ENCODE measurements around the gene TRIB2.
A peak's percentile ranks its signal among the peaks of the same experiment; 100 is the strongest.

TRIB2 gene

GRCh38 chr2:12700989-12701388 is 15.7 kb upstream of the TRIB2 start:
- DNase-seq: no peak

- no peak for DNase-seq
Measured at GRCh38 chr2:12701786-12702167, 15.0 kb upstream of the TRIB2 start.

- DNase-seq: no peak
Measured at GRCh38 chr2:12702168-12703121, 14.3 kb upstream of the TRIB2 start.

- DNase-seq: no peak
Measured at GRCh38 chr2:12704378-12704777, 12.4 kb upstream of the TRIB2 start.

GRCh38 chr2:12705230-12705629 is 11.5 kb upstream of the TRIB2 start:
- DNase-seq: no peak

- no peak for DNase-seq
Measured at GRCh38 chr2:12705742-12706141, 11.0 kb upstream of the TRIB2 start.

- DNase-seq: no peak
Measured at GRCh38 chr2:12708508-12709206, 8.1 kb upstream of the TRIB2 start.

- DNase-seq: peak; percentile 58
Measured at GRCh38 chr2:12709207-12709522, 7.6 kb upstream of the TRIB2 start.

GRCh38 chr2:12710301-12710700 is 6.4 kb upstream of the TRIB2 start:
- DNase-seq: no peak

GRCh38 chr2:12711339-12711738 is 5.4 kb upstream of the TRIB2 start:
- no peak for DNase-seq

- no peak for DNase-seq
Measured at GRCh38 chr2:12712881-12713280, 3.9 kb upstream of the TRIB2 start.

GRCh38 chr2:12714391-12715221 is 2.1 kb upstream of the TRIB2 start:
- DNase-seq: no peak

- DNase-seq: no peak
Measured at GRCh38 chr2:12715258-12716031, 1.3 kb upstream of the TRIB2 start.

GRCh38 chr2:12716032-12716281 is 779 bp upstream of the TRIB2 start:
- peak; percentile 89 for DNase-seq

GRCh38 chr2:12717191-12718014 is 667 bp downstream of the TRIB2 start:
- peak; percentile 70 for DNase-seq

GRCh38 chr2:12718015-12718671 is 1.4 kb downstream of the TRIB2 start:
- peak; percentile 56 for DNase-seq

GRCh38 chr2:12718711-12719399 is 2.1 kb downstream of the TRIB2 start:
- peak; percentile 48 for DNase-seq

GRCh38 chr2:12719400-12720277 is 2.9 kb downstream of the TRIB2 start:
- DNase-seq: no peak

- no peak for DNase-seq
Measured at GRCh38 chr2:12720278-12720620, 3.5 kb downstream of the TRIB2 start.
